ENCODE data around the gene ADGRV1.

- no peak for TF ChIP-seq CTCF (IDR thresholded peaks at IDR 0.05)
- TF ChIP-seq POLR2A (IDR thresholded peaks at IDR 0.05): no peak
These were observed 296.9 kb downstream of the ADGRV1 start for GRCh38 chr5:90855296-90856010.
